ENCODE data around the gene SLC35B4. TPM values are rescaled to one million over a fixed set of nuclear protein-coding genes. Genes with fewer than 3 reads are reported as not detected.

SLC35B4 gene
- total RNA-seq, 1 donor from 2014 or later = 25.4 TPM

- peaks cover 9% of the 10 kb centered on the region for H3K9me3 Mint-ChIP-seq
- no peak for TF ChIP-seq CTCF (IDR thresholded peaks at IDR 0.05; ENCODE audit: unreplicated experiment)
These were observed 71.5 kb downstream of the SLC35B4 start for GRCh38 chr7:134245253-134245652.

More at GRCh38 chr7:134245253-134245652, 71.5 kb downstream of the SLC35B4 start:
- DNase-seq (ENCODE audit: low spot score in 2 of 2, unreplicated experiment in 2 of 2) = no peak
- Mint-ChIP-seq H3K4me3 (no peak overlapping the region), H3K27ac (no peak overlapping the region), H3K27me3 (ENCODE audit: low read depth) (no peaks in the 10 kb centered on the region), H3K36me3 (peaks cover under 1% of the 10 kb centered on the region), H3K4me1 (peaks cover 6% of the 10 kb centered on the region)

Other genes with a start within 250 kb of the SLC35B4 start
- 0.96 to 1.0 TPM (median 1.00 TPM) in 3 replicates for gene LRGUK, start 189.6 kb downstream of the SLC35B4 start, total RNA-seq
- 91.9 to 97.5 TPM (median 95.8 TPM) in 3 replicates for gene AKR1B1, start 142.2 kb upstream of the SLC35B4 start, total RNA-seq
- 0.29 to 0.31 TPM in 2 of 3 replicates, not detected in the other for gene AKR1B10, start 210.6 kb upstream of the SLC35B4 start, total RNA-seq
- 1.7 to 1.9 TPM (median 1.8 TPM) in 3 replicates for gene AKR1B15, start 232.2 kb upstream of the SLC35B4 start, total RNA-seq

All from mesothelial cell of epicardium (in vitro differentiated cells).